ENCODE results near the gene KIRREL1.

KIRREL1 gene

DNA sequence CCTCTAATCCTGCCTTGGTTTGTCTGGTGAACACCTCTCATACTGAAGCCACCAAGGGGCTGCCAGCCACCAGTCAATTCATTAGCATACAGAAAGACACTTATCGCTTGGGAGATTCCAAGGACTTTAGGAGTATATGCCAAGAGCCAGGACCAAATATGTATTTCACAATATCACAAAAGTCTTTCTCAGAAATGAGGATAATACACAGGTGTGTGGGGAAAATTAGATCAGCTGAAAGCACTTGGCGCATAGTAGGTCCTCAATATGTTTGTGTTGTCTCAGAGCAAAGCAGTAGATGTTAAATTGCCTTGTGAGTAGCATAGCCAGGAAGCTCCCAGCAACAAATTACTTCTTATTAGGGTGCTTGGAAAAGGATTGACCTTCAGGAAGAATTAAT, 34.1 kb downstream of the KIRREL1 start:
- in situ Hi-C loops (cut with MboI; ENCODE audit: low sequenced_read_pairs), result no loop called here

DNA sequence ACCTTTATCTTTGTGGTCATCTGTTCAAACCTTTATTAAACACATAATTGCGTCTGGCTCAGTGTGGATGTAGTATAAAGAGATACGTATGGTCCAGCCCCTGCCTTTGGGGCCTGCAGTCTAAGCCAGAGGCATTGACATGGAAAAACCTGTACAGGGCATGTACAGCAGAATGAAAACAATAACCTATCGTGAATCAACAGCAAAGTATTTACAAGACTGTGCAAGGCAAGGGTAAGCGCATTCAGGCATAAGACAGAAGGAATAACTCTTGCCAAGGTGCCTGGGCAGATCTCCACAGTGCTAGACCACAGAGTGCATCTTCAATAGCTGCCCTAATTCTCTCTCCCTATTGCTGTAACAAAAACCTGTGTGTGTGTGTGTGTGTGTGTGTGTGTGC, 35.5 kb downstream of the KIRREL1 start:
- in situ Hi-C loops (cut with MboI; ENCODE audit: low sequenced_read_pairs), result no loop called here

DNA sequence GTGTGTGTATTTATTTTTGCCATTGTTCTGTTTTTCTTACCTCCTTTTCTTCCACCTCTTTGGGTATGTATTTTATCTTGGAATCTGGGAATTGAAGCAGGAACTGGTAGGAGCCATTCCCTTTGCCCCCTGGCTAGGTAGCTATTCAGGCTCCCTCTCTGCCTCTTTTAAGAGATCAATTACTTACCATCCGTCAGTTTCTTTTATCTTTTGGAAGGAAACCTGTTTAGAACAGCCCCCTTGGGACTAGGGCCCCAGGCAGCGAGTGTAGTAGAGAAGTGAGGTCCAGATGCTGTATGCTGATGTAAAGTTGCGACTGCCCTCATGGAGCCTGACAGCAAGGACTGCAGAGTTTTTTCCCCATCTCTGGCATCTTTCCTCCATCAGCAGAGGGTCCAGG, 41.6 kb downstream of the KIRREL1 start:
- in situ Hi-C loops (cut with MboI; ENCODE audit: low sequenced_read_pairs), result no loop called here

GRCh38 chr1:158035976-158036583, 42.6 kb downstream of the KIRREL1 start:
- in situ Hi-C loops (cut with MboI; ENCODE audit: low sequenced_read_pairs), result no loop called here

- in situ Hi-C loops (cut with MboI; ENCODE audit: low sequenced_read_pairs), result no loop called here
These were observed 43.8 kb downstream of the KIRREL1 start for GRCh38 chr1:158037008-158037865.

- in situ Hi-C loops (cut with MboI; ENCODE audit: low sequenced_read_pairs), result no loop called here
These were observed 44.5 kb downstream of the KIRREL1 start for GRCh38 chr1:158037866-158038359.

DNA sequence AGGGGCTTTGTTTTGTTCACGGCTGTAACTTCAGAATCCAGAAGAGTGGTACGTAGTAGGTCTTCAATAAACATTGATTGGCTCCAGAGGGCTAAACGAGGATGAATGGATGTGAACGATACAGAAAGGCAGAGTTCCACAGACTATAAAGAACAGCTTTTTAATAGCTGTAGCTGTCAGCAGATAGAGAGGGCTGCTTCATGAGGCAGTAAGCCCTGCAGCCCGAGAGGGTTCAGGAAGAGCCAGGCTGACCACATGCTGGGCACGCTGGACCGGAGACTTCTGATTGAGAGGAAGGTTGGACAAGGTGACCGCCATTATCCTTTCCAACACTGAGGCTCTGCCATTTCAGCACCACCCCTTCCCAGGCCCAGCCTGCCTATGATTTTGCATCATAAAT, 45.3 kb downstream of the KIRREL1 start:
- in situ Hi-C loops (cut with MboI; ENCODE audit: low sequenced_read_pairs), result no loop called here

DNA sequence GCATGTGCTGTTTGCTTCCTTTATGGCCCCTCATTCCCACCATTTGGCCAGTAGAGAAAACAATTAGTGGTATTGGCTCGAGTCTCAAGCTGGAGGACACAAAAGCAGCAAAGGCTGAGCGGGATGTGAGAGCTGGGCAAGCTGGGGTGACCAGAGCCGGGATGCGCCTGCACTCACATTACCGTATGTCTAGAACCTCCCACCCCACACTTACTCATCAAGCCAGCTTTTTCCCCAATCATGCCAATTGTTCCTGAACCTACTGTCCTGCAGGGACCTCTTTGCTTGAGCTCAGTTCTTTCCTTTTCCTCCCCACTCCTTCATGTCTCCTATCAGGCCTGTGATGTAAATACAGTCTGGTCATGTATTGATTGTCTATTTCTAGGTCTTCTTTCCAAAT, 45.9 kb downstream of the KIRREL1 start:
- in situ Hi-C loops (cut with MboI; ENCODE audit: low sequenced_read_pairs), result no loop called here

- in situ Hi-C loops (cut with MboI; ENCODE audit: low sequenced_read_pairs), result no loop called here
These were observed 46.9 kb downstream of the KIRREL1 start for GRCh38 chr1:158040323-158040722.

- in situ Hi-C loops (cut with MboI; ENCODE audit: low sequenced_read_pairs), result no loop called here
These were observed 49.8 kb downstream of the KIRREL1 start for GRCh38 chr1:158043232-158043631.

GRCh38 chr1:158045639-158046038, 52.2 kb downstream of the KIRREL1 start:
- in situ Hi-C loops (cut with MboI; ENCODE audit: low sequenced_read_pairs), result no loop called here

DNA sequence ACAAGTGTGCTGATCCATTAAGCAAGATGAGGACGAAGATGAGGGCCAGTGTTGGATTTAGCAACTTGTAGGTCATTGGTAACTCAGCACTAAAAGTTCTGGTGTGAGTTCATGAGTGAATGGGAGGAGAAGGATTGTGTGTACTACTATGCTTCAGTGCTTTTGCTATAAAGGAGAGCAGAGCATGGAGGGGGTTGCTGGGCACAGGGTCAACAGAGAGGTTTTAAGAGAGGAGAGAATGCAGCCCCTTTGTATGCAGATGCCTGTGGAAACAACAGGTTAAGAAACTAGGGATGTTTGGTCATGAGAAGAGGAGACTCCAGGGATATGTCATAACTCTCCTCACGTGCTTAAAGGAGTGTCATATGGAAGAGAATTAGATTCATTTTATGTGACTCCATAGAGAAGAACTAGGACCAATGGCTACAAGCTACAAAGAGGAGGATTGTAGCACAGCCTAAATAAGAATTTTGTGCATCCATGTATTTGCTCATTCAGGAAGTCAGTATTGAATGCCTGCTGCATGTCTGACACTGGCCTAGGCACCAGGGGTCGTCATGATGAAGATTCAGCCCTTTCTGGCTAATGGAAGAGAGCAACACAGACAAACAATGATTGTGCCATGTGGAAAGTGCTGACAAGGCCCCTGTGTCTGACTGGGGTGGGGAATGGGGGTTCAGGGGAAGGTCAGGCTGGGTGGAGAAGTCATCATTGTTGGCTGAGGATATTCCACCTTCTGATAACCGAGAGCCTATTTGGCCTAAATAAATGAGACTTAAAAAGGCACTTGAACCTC, 53.5 kb downstream of the KIRREL1 start:
- in situ Hi-C loops (cut with MboI; ENCODE audit: low sequenced_read_pairs), result no loop called here

GRCh38 chr1:158048371-158049067, 55.1 kb downstream of the KIRREL1 start:
- in situ Hi-C loops (cut with MboI; ENCODE audit: low sequenced_read_pairs), result no loop called here

DNA sequence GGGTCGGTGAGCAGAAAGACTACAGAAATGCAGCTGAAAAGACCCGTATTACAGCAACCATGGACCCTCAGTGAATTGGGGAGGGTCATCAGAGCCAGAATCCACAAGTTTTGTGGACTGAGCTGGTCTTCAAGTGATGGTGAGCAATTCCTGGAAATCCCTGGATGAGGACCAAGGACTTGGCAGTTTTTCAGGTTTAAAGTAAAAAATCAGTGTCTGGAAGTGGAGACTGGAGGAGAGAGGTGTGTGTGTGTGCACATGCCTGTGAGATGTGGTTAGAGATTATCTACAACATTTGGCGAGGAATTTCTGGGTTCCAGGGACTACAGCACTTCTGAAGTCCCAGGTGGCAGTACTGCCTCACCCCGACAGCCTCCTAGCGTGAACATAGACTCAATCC, 56.4 kb downstream of the KIRREL1 start:
- in situ Hi-C loops (cut with MboI; ENCODE audit: low sequenced_read_pairs), result no loop called here

- in situ Hi-C loops (cut with MboI; ENCODE audit: low sequenced_read_pairs), result no loop called here
These were observed 59.8 kb downstream of the KIRREL1 start for GRCh38 chr1:158053276-158053675.

DNA sequence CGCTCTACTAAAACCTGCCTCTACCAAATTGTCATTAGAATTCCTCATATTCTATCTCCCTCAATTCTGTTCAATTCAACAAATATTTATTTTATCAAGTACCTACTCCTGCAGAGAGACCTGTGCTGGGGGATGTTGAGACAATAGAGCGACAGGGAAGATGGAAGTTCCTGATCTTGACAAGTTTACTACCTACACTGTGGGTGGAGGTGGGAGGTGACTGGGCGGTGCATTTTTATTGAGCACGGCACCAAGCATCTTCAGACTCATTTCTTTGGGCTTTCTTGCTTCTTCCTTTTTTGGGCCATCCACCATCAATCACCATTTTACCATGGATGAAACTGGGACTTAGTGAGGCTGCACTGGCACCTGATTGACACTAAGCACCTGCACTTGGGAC, 61.3 kb downstream of the KIRREL1 start:
- in situ Hi-C loops (cut with MboI; ENCODE audit: low sequenced_read_pairs), result no loop called here

GRCh38 chr1:158055854-158056253, 62.4 kb downstream of the KIRREL1 start:
- in situ Hi-C loops (cut with MboI; ENCODE audit: low sequenced_read_pairs), result no loop called here

DNA sequence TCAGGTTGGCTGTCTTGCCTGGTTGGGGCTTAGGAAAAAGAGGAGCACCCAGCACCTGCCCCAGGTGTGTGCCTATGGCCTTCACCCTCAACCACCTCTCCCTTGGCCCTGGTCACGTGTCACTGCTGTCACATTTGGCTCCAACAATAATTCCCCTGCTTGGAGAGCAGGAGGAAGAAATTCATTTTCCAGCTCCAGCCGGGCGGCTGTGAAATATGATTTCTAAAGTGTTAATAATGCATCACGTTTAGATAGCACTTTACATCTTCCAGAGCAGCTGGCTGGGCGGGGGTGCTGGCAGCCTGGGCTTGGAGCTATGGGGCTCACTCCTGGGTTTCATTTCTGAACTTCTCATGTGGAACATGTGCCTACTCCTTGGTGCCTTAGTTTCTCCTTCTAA, 63.1 kb downstream of the KIRREL1 start:
- in situ Hi-C loops (cut with MboI; ENCODE audit: low sequenced_read_pairs), result no loop called here

- in situ Hi-C loops (cut with MboI; ENCODE audit: low sequenced_read_pairs), result no loop called here
These were observed 65.0 kb downstream of the KIRREL1 start for GRCh38 chr1:158058237-158058985.

DNA sequence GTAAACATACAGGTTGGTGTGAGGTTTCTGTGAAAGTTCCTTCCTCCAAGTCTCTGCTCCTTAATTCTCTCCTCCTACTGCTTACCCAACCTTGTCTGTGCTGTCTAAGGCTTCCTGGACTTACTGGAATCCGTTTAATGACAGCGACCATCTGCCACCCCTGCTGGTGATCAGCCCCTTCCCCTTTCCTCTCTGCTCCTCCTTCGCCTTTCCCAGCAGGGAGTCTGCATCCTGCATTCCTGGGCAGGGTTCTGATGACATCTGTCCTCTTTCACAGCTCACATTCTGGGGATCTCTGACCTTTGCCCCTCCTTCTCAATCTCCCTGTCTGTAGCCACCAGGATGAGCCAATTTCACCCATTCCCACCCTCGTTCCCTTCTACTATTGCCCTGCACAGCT, 66.5 kb downstream of the KIRREL1 start:
- in situ Hi-C loops (cut with MboI; ENCODE audit: low sequenced_read_pairs), result no loop called here
